Kidney glomerular epithelial cell (primary cell): ENCODE data around the gene RSPH6A.
"Not testable (repeated sequence)": the region's sequence is repeated elsewhere in the genome, so short reads cannot be mapped to it uniquely, and the experiment has no call there.

Source experiments
- DNase-seq: peaks from one replicate; lab custom pipeline; 2025; lab: John Stamatoyannopoulos, UW

RSPH6A gene

DNA sequence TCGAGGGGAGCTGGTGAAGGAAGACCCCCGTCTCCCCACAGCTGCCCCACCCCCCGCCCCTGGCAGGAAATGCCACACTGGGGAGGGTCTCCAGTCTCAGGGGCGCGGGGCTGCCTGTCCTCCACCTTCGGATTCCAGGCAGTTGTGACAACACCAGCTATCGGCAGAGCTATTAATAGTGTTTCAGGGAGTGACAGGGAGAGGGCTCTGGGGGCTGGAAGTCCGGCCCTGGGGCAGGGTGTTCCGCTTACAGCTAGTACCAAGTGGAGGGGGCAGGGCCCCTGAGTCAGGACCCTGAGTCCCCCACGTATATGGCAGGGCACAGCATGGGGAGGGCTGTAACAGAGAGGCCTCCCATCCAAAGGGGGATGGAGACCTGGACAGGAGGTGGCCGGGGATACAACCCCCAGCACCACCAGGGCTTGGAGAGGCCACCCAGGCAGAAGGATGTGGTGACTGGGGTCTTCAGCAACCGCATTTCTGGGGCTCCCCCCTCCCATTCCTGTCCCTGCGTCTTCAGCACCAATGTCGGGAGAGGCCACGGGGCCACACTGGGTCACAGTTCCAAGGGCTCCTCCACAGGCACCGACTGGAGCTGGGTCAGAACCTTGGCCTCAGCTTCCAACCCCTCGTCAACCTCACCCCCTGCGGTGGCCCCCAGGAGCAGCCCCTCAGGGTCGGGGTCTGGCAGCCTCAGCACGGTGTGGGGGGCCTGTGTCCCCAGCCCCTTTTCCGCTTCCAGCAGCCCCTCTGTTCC, 50.0 kb downstream of the RSPH6A start:
- DNase-seq = no peak

DNA sequence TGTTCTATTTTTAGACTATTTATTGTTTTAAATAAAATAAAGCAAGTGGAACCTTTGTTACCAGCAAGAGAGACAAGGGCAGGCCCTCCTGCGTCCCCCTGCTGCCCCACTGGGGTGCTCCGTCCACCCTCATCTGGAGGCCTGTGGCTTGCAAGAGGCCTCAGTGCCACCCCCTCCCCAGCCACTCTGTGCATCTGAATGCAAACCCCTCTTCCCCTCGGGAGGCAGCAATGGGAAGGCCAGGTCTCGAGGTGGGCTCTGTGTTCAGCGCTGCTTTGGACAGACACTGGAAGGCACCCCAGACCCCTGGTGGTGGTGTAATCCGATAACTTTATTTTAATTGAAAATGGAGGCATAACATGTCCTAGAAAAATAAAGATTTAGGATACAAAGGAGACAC, 50.6 kb downstream of the RSPH6A start:
- no peak for DNase-seq

DNA sequence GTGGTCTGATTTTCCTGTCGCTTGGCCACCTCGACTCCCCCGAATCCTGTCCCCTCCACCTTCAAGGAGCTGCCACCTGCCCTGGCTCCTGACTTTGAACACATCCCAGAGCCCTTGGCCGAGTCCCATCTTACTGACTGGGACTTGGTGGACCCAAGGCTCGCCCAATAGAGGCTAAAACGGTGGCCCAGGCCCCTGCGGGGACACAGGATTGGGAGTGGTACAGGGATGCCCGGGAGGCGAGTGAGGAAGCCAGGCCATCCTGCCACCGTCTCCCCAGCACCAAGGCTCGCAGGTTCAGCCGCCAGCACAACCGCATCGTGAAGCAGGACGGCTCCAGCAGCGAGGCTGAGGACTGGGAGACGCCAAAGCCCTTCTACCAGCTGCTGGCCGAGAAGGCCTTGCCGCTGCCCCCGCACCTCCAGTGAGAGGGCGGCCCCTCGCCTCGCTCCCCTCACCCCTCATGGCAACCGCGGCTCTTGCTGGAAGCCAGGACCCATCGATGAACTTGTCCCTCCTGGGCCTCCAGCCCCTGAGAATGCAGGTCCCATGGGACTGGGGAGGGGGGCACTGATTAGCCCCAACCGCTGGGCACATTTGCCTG, 51.3 kb downstream of the RSPH6A start:
- no peak for DNase-seq

DNA sequence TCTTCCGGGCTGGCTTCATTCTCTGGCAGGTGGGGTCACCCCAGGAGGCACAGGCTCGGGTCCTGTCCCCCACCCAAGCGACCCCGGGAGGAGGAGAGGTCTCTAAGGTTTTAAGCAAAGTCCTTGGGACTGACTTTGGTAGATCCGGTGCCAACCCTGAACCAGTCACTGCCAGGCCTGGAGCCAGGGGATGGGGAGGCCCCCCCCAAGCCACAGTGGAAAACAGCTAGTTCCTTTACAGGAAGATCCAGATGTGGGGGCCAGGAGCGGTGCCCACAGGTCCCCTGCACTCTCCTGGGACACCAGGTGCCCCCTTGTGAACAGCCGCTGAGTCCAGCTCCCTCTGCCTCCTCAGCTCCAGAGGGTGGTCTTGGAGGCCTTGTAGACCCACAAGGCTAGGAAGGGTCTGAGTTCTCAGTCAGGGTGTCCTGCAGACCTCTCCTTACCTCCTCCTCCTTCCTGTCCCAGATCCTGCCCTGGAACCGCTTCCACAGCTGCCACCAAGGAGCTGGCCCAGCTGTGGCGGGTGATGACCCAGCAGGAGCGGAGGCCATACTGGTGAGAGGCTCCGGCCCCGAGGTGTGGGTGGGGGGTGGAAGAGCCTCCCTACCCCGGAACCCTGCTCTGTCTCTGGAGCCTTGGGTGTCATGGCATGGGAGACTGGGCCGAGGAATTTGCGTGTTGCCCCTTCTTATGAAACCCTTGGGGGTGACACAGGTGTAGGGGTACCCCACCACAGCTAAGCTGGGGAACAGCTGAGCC, 52.1 kb downstream of the RSPH6A start:
- DNase-seq = no peak

DNA sequence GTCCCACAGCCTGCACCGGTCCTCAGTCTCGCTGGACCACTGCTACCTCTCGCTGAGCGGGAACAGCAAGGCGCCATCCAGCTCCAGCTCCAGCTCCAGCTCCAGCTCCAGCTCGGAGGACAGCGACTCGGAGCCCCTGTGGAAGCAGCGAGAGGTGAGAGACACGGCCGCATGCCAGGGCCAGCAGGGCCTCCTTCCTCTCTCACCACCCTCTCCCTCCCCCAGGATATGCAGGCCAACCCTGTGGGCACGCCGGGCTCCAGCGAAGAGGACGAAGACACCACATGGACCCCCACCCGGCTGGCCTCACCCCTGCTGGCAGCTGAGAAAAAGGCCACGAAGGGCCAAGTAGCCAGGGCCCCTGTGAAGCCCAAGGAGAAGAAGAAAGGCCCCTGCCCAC, 53.4 kb downstream of the RSPH6A start:
- DNase-seq = no peak

DNA sequence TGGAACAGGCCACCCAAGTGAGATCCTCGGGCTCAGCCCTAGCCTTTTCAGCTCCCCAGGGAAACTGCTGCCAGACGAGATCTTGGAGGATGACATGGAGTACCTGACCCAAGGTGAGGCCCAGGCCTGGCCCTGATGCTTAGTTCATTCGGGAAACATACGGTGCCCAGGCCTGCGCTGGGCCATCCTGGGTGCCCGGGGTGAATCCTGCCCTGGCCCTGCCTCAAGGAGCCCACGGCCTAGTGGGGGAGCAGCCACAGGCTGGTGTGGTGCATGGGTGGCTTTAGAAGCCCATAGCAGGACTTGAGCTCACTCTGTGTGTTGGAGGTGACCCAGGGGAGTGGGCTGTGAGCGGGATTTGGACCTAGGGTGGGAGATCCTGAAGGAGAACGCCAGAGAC, 56.2 kb downstream of the RSPH6A start:
- no peak for DNase-seq

DNA sequence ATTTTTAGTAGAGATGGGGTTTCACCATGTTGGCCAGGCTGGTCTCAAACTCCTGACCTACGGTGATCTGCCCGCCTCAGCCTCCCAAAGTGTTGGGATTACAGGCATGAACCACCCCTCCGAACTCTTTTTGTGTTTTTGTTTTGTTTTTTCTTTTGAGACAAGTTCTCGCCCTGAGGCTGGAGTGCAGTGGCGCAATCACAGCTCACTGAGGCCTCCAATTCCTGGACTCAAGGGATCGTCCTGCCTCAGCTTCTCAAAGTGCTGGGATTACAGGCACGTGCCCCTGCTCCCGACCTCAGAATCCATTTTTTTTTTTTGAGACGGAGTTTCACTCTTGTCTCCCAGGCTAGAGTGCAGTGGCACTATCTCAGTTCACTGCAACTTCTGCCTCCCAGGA, 57.4 kb downstream of the RSPH6A start:
- no peak for DNase-seq

DNA sequence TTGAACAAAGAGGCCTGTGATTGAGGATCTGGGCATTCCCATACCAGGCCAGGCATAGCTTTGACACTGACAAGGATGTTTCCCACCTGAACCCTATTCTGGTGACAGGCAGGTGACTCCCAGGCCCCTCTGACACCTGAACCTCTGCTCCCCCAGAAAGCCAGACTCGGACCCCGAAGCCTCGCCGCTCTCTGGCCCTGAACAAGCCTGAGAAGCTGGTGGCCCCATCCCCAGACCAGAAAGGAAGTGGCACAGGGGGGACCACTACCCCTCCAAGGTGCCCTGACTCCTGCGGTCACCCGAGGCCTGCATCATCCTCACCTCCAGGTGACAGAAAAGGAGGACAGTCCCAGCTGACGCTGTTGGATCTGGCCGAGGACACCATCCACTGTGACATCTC, 60.8 kb downstream of the RSPH6A start:
- no peak for DNase-seq

DNA sequence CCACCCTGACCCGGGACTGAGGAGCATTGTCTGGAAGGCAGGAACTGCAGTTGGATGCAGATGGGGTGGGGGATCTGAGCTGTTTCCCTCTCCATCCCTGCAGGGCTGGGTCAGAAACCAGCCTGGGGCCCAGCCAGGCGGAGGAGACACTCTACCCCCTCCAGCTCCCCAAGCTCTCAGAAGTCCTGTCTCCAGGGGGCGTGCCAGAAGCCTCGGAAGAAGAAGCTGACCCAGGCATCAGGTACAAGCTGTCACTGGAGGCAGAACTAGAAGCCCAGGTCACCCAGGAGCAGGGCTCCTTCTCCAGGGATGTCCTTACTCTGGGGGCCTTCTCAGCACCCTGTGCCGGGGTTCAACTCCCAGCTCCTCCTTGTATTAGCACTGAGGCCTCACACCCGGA, 61.6 kb downstream of the RSPH6A start:
- no peak for DNase-seq

DNA sequence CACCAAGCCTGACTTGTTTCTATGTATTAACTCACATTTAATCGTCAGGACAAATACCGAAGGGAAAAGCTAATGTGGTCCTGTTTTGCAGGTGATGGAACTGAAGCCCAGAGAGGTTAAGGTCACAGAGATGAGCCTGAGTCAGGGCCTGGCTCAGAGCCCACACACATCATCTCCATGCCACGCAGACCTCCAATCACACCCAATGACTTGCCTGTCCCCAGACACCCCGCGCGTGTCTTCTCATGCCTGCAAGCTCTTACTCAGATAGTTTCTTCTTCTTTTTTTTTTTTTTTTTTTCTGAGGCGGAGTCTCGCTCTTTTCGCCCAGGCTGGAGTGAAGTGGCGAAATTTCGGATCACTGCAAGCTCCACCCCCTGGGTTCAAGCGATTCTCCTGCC, 62.5 kb downstream of the RSPH6A start:
- no peak for DNase-seq

DNA sequence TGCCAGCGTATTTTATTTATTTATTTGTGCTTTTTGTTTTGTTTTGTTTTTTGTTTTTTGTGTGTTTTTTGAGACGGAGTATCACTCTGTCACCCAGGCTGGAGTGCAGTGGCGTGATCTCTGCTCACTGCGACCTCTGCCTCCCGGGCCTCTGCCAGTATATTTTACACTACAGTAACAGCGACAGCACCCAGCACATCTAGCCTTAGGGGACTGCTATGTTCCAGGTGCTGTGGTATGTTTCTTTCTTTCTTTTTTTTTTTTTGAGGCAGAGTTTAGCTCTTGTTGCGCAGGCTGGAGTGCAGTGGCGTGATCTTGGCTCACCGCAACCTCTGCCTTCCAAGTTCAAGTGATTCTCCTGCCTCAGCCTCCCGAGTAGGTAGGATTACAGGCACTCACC, 63.6 kb downstream of the RSPH6A start:
- DNase-seq = not testable (repeated sequence)

DNA sequence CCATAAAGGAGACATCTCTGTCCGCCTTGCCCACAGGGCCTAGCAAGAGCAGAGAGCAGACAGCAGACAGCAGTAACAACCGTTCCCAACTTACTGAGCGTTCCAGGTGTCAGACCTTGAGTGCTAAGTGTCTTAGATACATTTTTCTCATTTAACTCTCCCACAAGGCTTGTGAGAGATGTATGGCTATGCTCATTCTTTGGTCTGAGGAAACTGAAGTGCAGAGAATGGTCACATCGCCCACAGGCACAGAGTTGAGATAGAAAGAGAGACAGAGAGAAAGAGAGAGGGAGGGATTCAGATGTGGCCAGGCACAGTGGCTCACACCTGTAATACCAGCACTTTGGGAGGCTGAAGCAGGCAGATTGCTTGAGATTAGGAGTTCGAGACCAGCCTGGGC, 67.6 kb downstream of the RSPH6A start:
- DNase-seq = no peak

DNA sequence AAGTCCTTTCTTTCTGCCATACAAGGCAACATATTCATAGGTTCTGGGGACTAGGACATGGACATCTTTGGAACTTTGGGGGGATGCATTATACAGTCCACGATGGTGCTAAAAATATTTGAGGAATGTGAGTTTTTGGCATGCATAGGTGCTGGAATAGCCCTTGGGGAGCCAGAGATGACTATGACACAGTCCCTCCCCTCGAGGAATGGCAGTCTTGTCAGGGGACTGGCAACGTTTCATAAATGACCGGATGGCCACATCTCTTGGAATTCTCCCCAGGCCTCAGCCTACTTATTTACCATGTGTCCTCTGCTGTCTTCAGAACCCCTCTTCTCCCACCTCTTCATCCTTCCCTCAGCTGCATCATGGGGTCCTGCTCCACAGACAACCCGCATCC, 68.2 kb downstream of the RSPH6A start:
- no peak for DNase-seq
